Epithelial cell of proximal tubule (primary cell): ENCODE data around the gene EXOC6. TPM values are rescaled to one million over a fixed set of nuclear protein-coding genes. Genes with fewer than 3 reads are reported as not detected.

Experiments
- DNase-seq: peaks from one replicate; pipeline ENCODE4 v3.0.0-alpha.2; 2011; ENCODE audit warnings: low read depth
- H3K4me3 ChIP-seq: 2 replicates; pipeline ENCODE4 v1.5.1; 2011; ENCODE audit warnings: low read depth, mild to moderate bottlenecking, low read length
- CTCF ChIP-seq: conservative IDR thresholded peaks from 2 replicates; pipeline ENCODE4 v1.5.1; 2012; ENCODE audit warnings: low read depth, mild to moderate bottlenecking, low read length
- total RNA-seq: library from RNA; depleted of rRNA; stranded (reverse); fragments of >200 nt; gene quantifications from 2 replicates; pipeline ENCODE4 v1.2.3, GENCODE V29; 2015

Gene EXOC6
- total RNA-seq, 1 donor from 2014 or later, result 12.1 TPM

GRCh38 chr10:93054486-93054885 lies 206.2 kb downstream of the EXOC6 start:
- no peak for DNase-seq
- H3K4me3 ChIP-seq, result no peak overlapping the region
- TF ChIP-seq CTCF, result no peak

DNA sequence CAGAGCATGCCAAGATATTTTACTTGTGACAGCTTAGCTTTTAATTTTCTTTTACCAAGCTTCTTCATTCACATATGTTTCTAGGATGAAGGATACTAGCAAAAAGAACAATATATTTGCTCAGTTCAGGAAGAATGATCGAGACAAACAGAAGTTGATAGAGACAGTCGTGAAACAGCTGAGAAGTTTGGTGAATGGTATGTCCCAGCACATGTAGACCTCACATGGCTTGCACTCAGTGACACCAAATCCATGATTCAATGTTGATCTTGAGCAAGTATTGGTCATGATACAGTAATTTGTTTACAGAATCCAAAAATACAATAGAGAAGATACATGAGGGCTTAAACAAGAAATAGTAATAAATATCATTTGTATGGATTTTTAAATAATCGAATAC lies 209.8 kb downstream of the EXOC6 start:
- no peak for TF ChIP-seq CTCF
- no peak for DNase-seq

DNA sequence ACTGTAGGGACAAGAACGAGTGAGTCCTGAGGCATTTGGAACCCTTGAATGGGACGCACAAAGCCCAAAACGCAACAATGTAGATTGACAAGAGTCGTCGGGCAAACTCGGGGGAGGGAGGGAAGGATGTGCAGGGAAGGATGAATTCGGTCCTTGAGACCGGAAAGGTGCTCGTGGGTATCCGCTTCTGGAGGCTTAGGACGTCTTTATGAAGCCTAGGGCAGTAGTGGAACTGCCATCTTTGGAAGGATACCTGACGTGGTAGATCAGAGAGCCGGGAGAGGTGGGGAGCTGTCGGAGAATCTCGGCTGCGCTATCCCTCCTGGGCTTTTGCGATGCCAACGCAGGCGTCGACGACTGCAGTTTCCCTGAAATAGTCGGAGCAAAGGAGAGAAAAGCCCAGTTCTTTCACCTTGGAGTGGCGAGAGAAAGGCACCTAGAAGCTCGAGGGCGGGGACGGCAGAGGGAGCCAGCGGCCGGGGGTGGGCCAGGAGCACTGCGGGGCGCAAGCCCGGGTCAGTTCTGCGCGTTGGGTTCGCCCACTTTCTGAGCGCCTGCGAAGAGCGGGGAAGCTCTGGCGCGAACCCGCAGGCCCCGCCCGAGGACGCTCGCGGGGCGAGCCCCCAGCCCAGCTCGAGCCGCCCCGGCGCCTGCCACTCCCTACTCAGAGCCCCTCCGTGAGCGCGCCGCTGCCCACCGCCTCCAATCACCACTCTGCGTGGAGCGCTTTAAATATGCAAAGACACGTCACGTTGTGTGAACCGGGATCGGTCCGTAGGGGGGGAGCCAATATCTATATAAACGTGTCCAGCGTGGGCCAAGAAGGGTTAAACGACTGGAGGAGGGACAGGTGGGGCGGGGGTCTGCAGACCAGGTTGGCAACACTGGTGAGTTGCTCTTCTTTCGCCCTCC lies 211.9 kb downstream of the EXOC6 start, which contains the start of gene CYP26C1:
TSS of gene CYP26C1 (plus strand) at position 824 of the 912 bp plus-strand sequence. CDS start 466 bp downstream, outside the sequence.
- TF ChIP-seq CTCF, result no peak
- DNase-seq, result no peak
- no peak within 1 kb of the TSS for H3K4me3 ChIP-seq

More for the DNA sequence above, 209.8 kb downstream of the EXOC6 start:
- H3K4me3 ChIP-seq, result no peak overlapping the region

DNA sequence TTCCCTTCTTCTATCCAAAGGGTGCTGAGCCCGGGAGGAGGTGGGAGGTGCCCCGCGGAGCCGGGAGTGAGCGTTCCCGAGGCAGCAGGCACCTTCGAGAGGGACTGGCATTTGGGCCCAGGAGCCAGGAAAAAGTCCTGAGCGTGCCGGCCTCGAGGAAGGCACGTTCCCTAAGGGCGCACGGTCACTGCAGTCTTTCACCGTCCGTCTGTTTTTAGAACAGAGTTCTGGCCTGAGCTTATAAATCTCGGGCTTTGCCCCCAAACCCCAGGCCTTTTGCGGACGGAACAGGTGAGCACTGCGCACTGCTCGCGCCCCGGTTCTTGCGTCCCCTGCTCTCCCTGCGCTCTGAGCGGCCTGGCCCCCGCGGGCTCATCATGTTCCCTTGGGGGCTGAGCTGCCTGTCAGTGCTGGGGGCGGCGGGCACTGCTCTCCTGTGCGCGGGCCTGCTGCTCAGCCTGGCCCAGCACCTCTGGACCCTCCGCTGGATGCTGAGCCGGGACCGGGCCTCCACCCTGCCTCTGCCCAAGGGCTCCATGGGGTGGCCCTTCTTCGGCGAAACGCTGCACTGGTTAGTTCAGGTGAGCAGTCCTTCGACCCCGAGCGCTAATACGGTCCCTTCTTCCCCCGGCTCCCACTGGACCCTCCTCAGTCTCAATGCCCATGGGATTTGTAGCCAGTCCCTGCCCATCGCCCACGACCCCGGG lies 212.7 kb downstream of the EXOC6 start:
- no peak for DNase-seq
- no peak for TF ChIP-seq CTCF
- no peak overlapping the region for H3K4me3 ChIP-seq

- H3K4me3 ChIP-seq, result peak overlapping the region; percentile 48
- no peak for TF ChIP-seq CTCF
- no peak for DNase-seq
Observed at GRCh38 chr10:93061594-93062513, 213.5 kb downstream of the EXOC6 start.

GRCh38 chr10:93062514-93063143 lies 214.3 kb downstream of the EXOC6 start:
- peak overlapping the region; percentile 48 for H3K4me3 ChIP-seq
- DNase-seq, result no peak
- peak; percentile 55 for TF ChIP-seq CTCF
